CD14-positive monocyte (primary cell): ENCODE data around the gene COX7A1. TPM values are rescaled to one million over a fixed set of nuclear protein-coding genes. Genes with fewer than 3 reads are reported as not detected.

Experiments
- DNase-seq, 3 donors: peaks; one replicate each; pipeline ENCODE4 v3.0.0-alpha.2; 2011 to 2022
- H2AFZ ChIP-seq: 2 replicates; pipeline ENCODE4 v1.6.0; 2012; ENCODE audit warnings: mild to moderate bottlenecking, low read depth, low read length, inconsistent platforms; ENCODE audit not compliant: insufficient read depth, poor library complexity, severe bottlenecking
- H3K27ac ChIP-seq, 2 donors: 1 replicate in 1 of 2; 2 replicates in 1 of 2; pipeline ENCODE4 v1.5.1; 2012 to 2013; ENCODE audit warnings: low read length in 2 of 2, control low read depth in 1 of 2, inconsistent platforms in 1 of 2, low read depth in 1 of 2, mild to moderate bottlenecking in 1 of 2
- H3K27me3 ChIP-seq, 2 donors: one replicate each; pipeline versions ENCODE4 v1.6.0 to v1.6.1; 2011 to 2013; ENCODE audit warnings: low read length in 2 of 2; ENCODE audit not compliant: control insufficient read depth in 2 of 2, insufficient read depth in 2 of 2
- H3K36me3 ChIP-seq, 2 donors: replicated peaks in 1 of 2; 1 replicate in 1 of 2; 2 replicates in 1 of 2; pipeline versions ENCODE4 v1.5.1 to v1.6.1; 2012 to 2013; ENCODE audit warnings: low read length in 2 of 2, control low read depth in 1 of 2, inconsistent platforms in 1 of 2, mild to moderate bottlenecking in 1 of 2; ENCODE audit not compliant: insufficient read depth in 2 of 2, control insufficient read depth in 1 of 2
- H3K4me1 ChIP-seq, 2 donors: 1 replicate in 1 of 2; 2 replicates in 1 of 2; pipeline versions ENCODE4 v1.5.1 to v1.6.1; 2012 to 2013; ENCODE audit warnings: low read length in 2 of 2, control low read depth in 1 of 2, inconsistent platforms in 1 of 2, mild to moderate bottlenecking in 1 of 2, moderate library complexity in 1 of 2; ENCODE audit not compliant: insufficient read depth in 2 of 2, control insufficient read depth in 1 of 2
- H3K4me2 ChIP-seq: replicated peaks from 2 replicates; pipeline ENCODE3; 2012; ENCODE audit warnings: low read length, moderate library complexity, mild to moderate bottlenecking; ENCODE audit not compliant: poor library complexity, severe bottlenecking; ENCODE audit errors: extremely low read depth
- H3K4me3 ChIP-seq, 3 experiments: fragments of 200-600 bp in 1 of 3; sonication (generic) in 1 of 3; replicated peaks in 1 of 3; 1 replicate in 2 of 3; 2 replicates in 1 of 3; pipeline ENCODE4 v1.5.1; 2011 to 2013; ENCODE audit warnings: low read length in 3 of 3, mild to moderate bottlenecking in 3 of 3, control low read depth in 2 of 3, low read depth in 2 of 3, inconsistent platforms in 1 of 3, moderate library complexity in 1 of 3
- H3K79me2 ChIP-seq: 2 replicates; pipeline ENCODE4 v1.6.0; 2012; ENCODE audit warnings: mild to moderate bottlenecking, control low read depth, inconsistent platforms, low read length, moderate library complexity; ENCODE audit not compliant: insufficient read depth
- H3K9ac ChIP-seq: 2 replicates; pipeline ENCODE4 v1.6.0; 2017; ENCODE audit warnings: low read length, mild to moderate bottlenecking; ENCODE audit not compliant: insufficient read depth, poor library complexity, severe bottlenecking
- H3K9me3 ChIP-seq, 2 donors: replicated peaks in 1 of 2; 1 replicate in 1 of 2; 2 replicates in 1 of 2; pipeline versions ENCODE4 v1.5.1 to v1.6.1; 2012 to 2013; ENCODE audit warnings: low read length in 2 of 2, control low read depth in 1 of 2; ENCODE audit not compliant: control insufficient read depth in 1 of 2, insufficient read depth in 1 of 2
- H4K20me1 ChIP-seq: 2 replicates; pipeline ENCODE4 v1.6.0; 2012; ENCODE audit warnings: mild to moderate bottlenecking, low read length, control low read depth, moderate library complexity; ENCODE audit not compliant: insufficient read depth
- H3K27ac Mint-ChIP-seq, 7 donors: one replicate each; pipeline ENCODE4 v1.8.0; 2020; ENCODE audit warnings: mild to moderate bottlenecking in 7 of 7, mixed read lengths in 7 of 7, moderate library complexity in 6 of 7, inconsistent platforms in 2 of 7
- H3K27me3 Mint-ChIP-seq, 3 donors: one replicate each; pipeline ENCODE4 v1.8.0; 2021 to 2022; ENCODE audit warnings: low read depth in 3 of 3, mild to moderate bottlenecking in 3 of 3, mixed read lengths in 3 of 3, moderate library complexity in 3 of 3, inconsistent platforms in 1 of 3
- H3K36me3 Mint-ChIP-seq, 2 donors: one replicate each; pipeline ENCODE4 v1.8.0; 2020; ENCODE audit warnings: mixed read lengths in 2 of 2, inconsistent platforms in 1 of 2, mild to moderate bottlenecking in 1 of 2
- H3K4me1 Mint-ChIP-seq: one replicate; pipeline ENCODE4 v1.8.0; 2020; ENCODE audit warnings: mild to moderate bottlenecking, mixed read lengths
- H3K4me3 Mint-ChIP-seq, 2 donors: one replicate each; pipeline ENCODE4 v1.8.0; 2020; ENCODE audit warnings: mild to moderate bottlenecking in 2 of 2, mixed read lengths in 2 of 2, moderate library complexity in 1 of 2
- H3K9me3 Mint-ChIP-seq, 7 donors: one replicate each; pipeline ENCODE4 v1.8.0; 2020 to 2022; ENCODE audit warnings: mixed read lengths in 7 of 7, mild to moderate bottlenecking in 6 of 7, moderate library complexity in 6 of 7, inconsistent platforms in 2 of 7
- WGBS: methylation state at CpG from one replicate; pipeline ENCODE4 v1.1.5; 2013; ENCODE audit warnings: missing lambda C conversion rate; ENCODE audit not compliant: insufficient coverage; 5-methylcytosine and 5-hydroxymethylcytosine counted together
- intact Hi-C, 2 donors: fragments of 100-400 bp; cut with micrococcal nuclease; formaldehyde crosslinking; loops; one replicate each; pipeline versions ENCODE4 v1.15.0 to v1.15.1; 2023
- polyA plus RNA-seq, 3 donors: library from polyadenylated mRNA; depleted of rRNA in 1 of 3; unstranded in 2 of 3; stranded (reverse) in 1 of 3; fragments of 300-500 nt in 2 of 3; fragments of >200 nt in 1 of 3; fragmentation: Illumina TruSeq in 2 of 3; gene quantifications; 1 replicate in 2 of 3; 2 replicates in 1 of 3; pipeline ENCODE4 v1.2.3, GENCODE V29; 2012 to 2021
- TF ChIP-seq, protein P1 (sequence below): fragments of 200-600 bp; IDR thresholded peaks from one replicate; pipeline ENCODE4 v1.8.0; 2022; ENCODE audit warnings: antibody characterized with exemption, mild to moderate bottlenecking

The COX7A1 gene
- polyA plus RNA-seq, 3 donors = not detected

DNA sequence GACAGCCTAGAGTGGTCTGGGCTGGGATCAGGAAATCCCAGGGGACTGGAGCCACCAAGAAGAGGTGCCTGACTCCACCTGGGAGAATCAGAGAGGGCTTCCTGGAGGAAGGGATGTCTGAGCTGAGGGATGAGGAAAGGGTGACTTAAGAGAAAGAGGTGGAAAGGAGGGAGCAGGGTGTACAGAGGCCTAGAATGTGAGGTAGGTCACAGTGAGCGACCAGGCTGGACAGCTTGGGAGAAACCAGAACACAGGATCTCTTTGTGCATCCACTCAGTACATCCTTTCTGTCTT is 36.0 kb downstream of the COX7A1 start:
- Histone ChIP-seq H2AFZ (peak overlapping the region; percentile 94), H3K36me3 (peaks cover 33 to 49% of the 10 kb centered on the region in 2 donors), H3K4me1 (peaks cover 25 to 34% of the 10 kb centered on the region in 2 donors), H3K9ac (no peak overlapping the region), H3K4me2 (peak overlapping the region; percentile 81), H3K4me3 (peak overlapping the region in 2 of 3 experiments; percentile 85 to 90), H3K27me3 (no peaks in the 10 kb centered on the region), H3K79me2 (peaks cover 30% of the 10 kb centered on the region), H3K9me3 (no peaks in the 10 kb centered on the region), H4K20me1 (peaks cover 7% of the 10 kb centered on the region), H3K27ac (peak overlapping the region in 1 of 2 donors; percentile 80)
- peaks cover 0 to 7% (median 0%) of the 10 kb centered on the region in 3 donors for H3K27me3 Mint-ChIP-seq
- peaks cover 52 to 62% of the 10 kb centered on the region in 2 donors for H3K36me3 Mint-ChIP-seq
- peak overlapping the region in 3 of 7 donors; percentile 90 to 97 (median 95) for H3K27ac Mint-ChIP-seq
- TF ChIP-seq, protein P1, sequence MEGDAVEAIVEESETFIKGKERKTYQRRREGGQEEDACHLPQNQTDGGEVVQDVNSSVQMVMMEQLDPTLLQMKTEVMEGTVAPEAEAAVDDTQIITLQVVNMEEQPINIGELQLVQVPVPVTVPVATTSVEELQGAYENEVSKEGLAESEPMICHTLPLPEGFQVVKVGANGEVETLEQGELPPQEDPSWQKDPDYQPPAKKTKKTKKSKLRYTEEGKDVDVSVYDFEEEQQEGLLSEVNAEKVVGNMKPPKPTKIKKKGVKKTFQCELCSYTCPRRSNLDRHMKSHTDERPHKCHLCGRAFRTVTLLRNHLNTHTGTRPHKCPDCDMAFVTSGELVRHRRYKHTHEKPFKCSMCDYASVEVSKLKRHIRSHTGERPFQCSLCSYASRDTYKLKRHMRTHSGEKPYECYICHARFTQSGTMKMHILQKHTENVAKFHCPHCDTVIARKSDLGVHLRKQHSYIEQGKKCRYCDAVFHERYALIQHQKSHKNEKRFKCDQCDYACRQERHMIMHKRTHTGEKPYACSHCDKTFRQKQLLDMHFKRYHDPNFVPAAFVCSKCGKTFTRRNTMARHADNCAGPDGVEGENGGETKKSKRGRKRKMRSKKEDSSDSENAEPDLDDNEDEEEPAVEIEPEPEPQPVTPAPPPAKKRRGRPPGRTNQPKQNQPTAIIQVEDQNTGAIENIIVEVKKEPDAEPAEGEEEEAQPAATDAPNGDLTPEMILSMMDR = no peak
- H3K4me3 Mint-ChIP-seq = peak overlapping the region in 1 of 2 donors; percentile 89
- DNase-seq = no peak
- no peaks in the 10 kb centered on the region for H3K9me3 Mint-ChIP-seq
- peaks cover 26% of the 10 kb centered on the region for H3K4me1 Mint-ChIP-seq
- intact Hi-C loops = loop anchor here (5.0 to 10.0 kb wide), 7 partner anchors 96 to 569 kb away; partner anchors contain the start of genes ZNF565 (in 2 of the 2), ALKBH6 (in 1 of the 2), HCST (in 1 of the 2) and HSPB6 (in 1 of the 2)
- 100% methylated on average over 1 of the region's 1 CpG for whole genome bisulfite sequencing

DNA sequence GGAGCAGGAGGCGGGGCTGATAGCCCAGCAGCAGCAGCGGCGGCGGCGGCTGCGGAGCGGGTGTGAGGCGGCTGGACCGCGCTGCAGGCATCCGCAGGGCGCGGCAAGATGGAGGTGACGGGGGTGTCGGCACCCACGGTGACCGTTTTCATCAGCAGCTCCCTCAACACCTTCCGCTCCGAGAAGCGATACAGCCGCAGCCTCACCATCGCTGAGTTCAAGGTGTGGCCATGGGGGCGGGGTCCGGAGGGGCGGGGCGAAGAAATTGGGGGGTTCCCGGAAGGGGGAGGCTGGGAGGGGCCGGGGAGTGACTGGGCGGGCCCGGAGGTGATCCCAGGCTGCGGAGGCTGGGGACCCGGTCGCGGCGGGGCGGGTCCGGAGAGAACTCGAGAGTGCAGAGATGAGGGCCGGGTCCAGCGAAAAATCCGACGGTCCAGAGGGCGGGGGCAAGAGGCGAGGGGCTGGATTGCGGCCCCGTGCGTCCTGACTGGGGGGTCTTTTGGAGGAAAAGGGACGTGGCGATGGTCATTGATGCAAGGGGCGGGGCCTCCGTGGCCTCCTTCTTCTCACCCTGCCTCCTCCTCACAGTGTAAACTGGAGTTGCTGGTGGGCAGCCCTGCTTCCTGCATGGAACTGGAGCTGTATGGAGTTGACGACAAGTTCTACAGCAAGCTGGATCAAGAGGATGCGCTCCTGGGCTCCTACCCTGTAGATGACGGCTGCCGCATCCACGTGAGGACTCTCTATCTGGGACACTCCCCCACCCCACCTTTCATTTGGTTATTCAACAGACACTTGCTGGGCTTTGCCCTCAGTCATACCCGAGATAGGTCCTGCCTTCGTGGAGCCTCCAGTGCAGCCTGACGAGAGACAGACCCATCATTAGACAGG is 36.5 kb downstream of the COX7A1 start, which contains the start of gene TBCB:
Gene TBCB, plus strand, starts transcription at position 16 of the 891 bp plus-strand sequence. Its CDS starts 93 bp downstream, at position 109.
- peaks cover 29 to 43% of the 10 kb centered on the region in 2 donors for H3K36me3 ChIP-seq
- H2AFZ ChIP-seq = peak within 1 kb of the TSS; percentile 94
- peak within 1 kb of the TSS; percentile 53 to 90 (median 85) for H3K4me3 ChIP-seq
- H3K4me3 Mint-ChIP-seq = peak within 1 kb of the TSS; percentile 89 to 94
- H3K9ac ChIP-seq = peak within 1 kb of the TSS; percentile 62
- H3K4me1 ChIP-seq = peaks cover 25 to 34% of the 10 kb centered on the region in 2 donors
- WGBS = 12% methylated on average over 30 of the region's 59 CpGs
- H3K4me1 Mint-ChIP-seq = peaks cover 26% of the 10 kb centered on the region
- peak within 1 kb of the TSS; percentile 68 to 80 for H3K27ac ChIP-seq
- peaks cover 30% of the 10 kb centered on the region for H3K79me2 ChIP-seq
- H3K36me3 Mint-ChIP-seq = peaks cover 51 to 56% of the 10 kb centered on the region in 2 donors
- H3K9me3 ChIP-seq = no peaks in the 10 kb centered on the region
- peaks cover 7% of the 10 kb centered on the region for H4K20me1 ChIP-seq
- DNase-seq = peak in 1 of 3 donors; percentile 15
- intact Hi-C loops = loop anchor here (1.0 to 10.0 kb wide), 9 partner anchors 25 to 569 kb away; partner anchors contain the start of genes ZNF565 (in 2 of the 2), ALKBH6 (in 1 of the 2), CAPNS1 (in 1 of the 2) and HCST (in 1 of the 2)
- TF ChIP-seq, protein P1 = no peak
- peak within 1 kb of the TSS; percentile 88 to 97 (median 96) for H3K27ac Mint-ChIP-seq
- H3K4me2 ChIP-seq = peak within 1 kb of the TSS; percentile 81
- H3K27me3 ChIP-seq = no peaks in the 10 kb centered on the region
- H3K27me3 Mint-ChIP-seq = peaks cover 0 to 7% (median 0%) of the 10 kb centered on the region in 3 donors
- H3K9me3 Mint-ChIP-seq = no peaks in the 10 kb centered on the region
